Pulmonary artery endothelial cell (primary cell): Measurements from ENCODE around the gene GBGT1. TPM values are rescaled to one million over a fixed set of nuclear protein-coding genes. Genes with fewer than 3 reads are reported as not detected.

ENCODE experiments used
- DNase-seq: peaks from one replicate; pipeline ENCODE4 v3.0.0-alpha.2; 2011; ENCODE audit warnings: low read depth, low spot score
- total RNA-seq: library from RNA; depleted of rRNA; stranded (reverse); fragments of >200 nt; gene quantifications from 2 replicates; pipeline ENCODE4 v1.2.3, GENCODE V29; 2014

The GBGT1 gene
- total RNA-seq, 1 donor from 2014 or later = 17.3 TPM

DNA sequence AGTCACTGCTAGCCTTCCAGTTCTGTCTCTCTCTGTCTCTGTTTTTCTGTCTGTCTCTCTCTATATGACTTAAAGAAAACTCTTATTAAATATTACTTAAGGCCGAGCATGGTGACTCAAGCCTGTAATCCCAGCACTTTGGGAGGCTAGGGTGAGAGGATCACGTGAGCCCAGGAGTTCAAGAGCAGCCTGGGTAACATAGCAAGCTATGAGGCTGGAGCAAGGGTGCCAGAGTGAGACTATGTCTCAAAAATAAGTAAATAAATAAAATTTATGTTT lies 1.7 kb upstream of the GBGT1 start:
- no peak for DNase-seq

DNA sequence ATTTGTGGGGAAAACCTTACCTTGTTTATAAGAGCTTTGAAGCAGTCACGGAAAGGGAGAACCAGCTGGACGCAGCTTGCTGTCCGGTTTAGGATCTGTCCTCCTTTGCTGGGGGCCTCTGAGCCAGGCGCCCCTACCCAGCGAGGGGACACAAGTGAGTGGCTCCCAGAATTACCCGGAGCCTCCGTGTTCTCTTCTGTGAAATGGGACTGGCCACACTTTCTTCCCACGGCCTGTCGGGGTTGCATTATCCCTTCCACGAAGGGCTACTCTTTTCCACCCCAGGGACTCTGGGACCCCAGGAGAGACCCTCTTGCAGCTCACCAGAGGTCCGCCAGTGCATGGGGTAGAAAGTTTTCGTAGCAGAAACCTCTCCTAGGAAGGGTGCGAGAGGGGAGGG lies 477 bp upstream of the GBGT1 start:
- DNase-seq = no peak

DNA sequence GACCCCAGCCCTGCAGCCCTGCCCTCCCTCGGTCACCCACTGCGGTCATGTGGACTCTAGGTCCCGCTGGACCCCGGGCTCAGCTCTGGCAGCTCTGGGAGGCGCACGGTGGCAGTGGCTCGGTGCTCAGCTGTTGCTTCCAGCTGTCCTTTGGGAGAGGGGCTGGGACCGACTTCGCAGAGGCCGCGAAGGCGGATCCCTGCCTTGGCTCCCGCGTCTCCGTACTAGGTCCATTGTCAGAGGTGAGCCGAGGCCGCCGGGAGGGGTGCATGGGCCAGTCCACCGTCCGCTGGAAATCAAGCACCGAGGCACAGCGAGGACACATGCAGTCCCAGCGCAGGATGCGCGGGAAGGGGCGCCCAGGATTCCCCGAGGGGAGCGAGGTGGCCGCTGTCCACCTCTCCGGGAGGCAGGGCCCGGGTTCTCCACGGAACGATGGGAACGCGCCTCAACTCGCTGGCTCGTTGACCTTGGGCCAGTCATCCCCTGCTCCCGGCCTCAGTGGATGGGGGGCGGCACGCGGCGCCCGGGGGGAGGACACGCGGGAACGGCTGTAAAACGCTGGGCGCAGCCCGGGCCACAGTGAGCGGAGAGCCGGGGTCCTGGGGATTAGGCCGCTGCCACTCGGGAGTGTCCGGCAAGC lies 732 bp downstream of the GBGT1 start:
- no peak for DNase-seq

DNA sequence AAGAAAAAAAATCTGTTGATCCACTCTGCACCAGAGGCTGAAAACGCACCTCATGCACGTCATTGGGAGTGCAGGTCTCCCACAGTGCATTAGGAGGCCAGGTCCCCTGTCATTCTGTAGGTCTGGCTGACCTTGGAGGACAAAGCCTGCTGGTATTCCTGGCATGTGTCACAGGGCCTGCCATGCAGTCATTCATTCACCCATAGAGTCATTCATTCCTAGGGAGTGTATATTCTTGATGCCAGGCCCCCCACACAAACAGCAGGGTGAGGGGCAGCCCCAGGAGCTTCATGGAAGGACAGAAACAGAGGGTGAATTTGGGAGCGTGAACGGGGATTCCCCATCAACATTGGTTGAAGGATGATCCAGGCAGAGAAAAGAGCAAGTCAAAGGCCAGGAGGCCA lies 2.2 kb downstream of the GBGT1 start:
- DNase-seq = no peak

DNA sequence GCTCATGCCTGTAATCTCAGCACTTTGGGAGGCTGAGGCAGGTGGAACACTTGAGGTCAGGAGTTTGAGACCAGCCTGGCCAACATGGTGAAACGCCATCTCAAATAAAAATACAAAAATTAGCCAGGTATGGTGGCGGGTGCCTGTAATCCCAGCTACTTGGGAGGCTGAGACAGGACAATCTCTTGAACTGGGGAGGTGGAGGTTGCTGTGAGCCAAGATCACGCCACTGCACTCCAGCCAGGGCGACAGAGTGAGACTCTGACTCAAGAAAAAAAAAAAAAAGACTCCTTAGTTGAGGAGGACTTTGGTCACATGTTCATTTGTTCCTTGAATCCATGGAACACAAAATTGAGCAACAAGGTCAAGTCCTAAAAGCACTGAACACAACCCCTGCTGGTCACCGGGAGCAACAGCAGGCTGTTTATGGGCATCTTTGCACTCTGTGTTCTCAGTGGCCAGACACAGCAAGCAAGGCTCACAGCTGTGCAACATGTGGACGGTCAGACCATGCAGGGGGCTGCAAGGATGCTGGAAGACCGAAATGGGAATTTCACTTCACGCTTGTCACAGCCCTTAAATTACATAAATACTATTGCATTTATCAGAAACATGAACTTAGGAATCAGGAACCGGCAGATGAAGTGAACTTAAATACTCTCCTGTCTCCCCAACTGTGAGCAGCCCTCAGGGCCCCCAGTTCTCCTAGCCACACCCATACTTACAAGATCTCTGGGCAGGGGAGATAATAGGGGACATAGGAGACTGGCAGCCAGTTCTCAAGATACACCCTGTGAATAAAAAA lies 2.8 kb downstream of the GBGT1 start:
- DNase-seq = peak; percentile 35

DNA sequence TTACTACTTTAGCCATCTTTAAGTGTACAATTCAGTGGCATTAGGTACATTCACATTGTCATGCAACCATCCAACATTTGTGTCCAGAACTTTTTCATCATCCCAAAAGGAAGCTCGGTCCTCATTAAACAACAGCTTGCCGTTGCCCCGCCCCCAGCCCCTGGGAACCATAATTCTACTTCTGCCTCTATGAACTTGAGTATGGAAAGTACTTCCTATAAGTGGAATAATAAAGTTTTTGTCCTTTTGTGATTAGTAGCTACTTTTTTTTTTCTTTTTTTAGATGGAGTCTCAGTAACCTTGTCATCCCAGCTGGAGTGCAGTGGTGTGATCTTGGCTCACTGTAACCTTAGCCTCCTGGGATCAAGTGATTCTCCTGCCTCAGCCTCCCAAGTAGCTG lies 5.0 kb downstream of the GBGT1 start:
- DNase-seq = no peak

DNA sequence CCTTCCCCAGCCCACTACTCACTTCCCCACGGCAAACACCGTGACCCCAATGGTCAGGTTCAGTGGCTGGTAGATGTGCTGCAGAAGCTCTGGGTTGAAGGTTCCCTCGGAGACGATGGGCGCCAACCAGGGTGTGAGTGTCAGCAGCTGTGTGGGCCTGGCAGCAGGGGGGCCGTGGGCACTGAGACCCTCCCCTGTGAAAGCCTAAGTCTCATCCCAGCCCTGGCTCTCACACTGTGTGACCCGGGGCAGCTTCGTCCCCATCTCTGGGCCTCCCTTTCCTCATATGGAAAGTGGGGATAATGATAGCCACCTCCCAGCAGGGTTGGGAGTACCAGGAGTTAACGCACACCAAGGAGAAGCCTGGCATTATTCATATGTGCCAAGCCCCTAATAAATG lies 8.6 kb downstream of the GBGT1 start:
- DNase-seq = no peak

DNA sequence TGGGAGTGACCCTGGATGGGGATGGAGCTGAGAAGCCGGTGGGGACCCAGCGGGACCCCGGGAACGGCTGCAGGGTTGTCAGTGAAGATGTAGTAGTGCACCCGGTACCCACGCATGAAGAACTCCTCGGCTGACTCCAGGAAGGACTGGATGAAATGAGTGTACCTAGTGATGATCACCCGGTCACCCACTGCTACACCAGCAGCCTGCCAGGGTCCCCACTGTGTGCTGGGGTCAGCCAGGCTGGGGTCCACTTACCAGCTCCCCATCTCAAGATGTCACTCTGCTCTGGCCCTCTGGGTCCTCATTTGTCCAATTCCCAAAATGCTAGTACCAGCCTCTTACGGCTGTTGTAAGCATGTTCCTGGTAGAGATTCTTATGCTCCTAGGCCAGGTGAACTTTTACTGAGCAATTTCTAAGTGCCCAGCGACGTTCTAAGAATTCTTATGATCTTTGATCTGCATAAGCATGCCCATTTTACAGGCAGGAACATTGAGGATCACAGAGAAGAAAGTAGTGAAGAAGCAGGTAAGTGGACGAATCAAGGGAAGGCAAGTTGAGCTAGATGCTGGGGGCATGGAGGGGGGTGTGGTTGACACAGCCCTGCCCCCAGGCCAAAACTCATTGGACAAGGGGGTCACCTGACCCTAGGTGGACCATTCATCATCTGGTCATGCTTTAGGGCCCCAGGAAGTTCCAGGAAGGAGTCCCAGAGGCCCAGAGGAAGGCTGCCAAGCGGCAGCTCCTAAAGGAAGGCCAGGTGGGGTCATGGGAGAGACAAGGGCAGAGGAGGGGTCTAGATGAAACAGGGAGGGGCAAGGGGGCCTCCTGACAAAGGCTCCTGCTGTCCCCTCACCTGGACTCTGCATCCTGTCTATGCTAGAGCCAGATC lies 9.4 kb downstream of the GBGT1 start:
- DNase-seq = no peak

DNA sequence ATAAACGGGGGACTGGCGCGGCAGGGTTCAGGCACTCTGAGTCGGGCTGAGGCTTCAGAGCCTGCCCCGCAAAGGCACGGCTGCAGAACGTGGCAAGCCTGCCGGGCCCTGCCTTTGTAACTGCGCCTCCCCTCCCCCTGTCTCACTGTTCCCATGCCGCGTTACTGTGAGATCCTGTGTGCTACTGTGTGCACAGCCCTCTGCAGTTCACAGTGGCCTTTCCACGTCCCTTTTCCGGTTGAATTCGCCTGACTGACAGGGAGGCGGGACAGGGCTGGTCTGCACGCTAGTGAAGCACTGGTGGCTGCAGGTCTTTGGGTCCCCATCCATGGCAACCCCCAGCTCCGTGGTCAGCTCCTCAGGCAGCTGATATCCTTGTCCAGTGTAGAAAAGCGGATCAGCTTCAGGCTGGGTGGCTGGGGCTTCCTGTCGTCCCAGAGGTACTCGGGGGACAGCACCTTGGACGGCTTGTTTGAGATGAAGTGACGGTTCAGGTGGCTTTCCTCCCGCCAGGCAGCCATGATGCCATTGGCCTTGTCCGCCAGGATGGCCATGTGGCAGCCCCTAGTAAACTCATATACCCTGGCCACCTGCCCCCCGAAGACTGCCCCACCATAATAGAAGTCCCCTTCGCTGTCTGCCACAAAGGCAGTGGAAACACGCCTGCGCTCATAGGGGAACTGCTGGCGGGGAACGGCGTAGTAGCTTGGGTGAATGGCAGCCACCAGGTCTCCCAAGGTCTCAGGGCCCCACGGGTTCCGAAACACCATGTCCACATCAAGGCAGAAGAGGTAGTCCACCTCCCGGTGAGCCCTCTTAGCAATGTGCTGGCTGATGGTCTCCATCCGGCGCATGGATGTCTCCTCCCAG lies 10.3 kb downstream of the GBGT1 start:
- no peak for DNase-seq

DNA sequence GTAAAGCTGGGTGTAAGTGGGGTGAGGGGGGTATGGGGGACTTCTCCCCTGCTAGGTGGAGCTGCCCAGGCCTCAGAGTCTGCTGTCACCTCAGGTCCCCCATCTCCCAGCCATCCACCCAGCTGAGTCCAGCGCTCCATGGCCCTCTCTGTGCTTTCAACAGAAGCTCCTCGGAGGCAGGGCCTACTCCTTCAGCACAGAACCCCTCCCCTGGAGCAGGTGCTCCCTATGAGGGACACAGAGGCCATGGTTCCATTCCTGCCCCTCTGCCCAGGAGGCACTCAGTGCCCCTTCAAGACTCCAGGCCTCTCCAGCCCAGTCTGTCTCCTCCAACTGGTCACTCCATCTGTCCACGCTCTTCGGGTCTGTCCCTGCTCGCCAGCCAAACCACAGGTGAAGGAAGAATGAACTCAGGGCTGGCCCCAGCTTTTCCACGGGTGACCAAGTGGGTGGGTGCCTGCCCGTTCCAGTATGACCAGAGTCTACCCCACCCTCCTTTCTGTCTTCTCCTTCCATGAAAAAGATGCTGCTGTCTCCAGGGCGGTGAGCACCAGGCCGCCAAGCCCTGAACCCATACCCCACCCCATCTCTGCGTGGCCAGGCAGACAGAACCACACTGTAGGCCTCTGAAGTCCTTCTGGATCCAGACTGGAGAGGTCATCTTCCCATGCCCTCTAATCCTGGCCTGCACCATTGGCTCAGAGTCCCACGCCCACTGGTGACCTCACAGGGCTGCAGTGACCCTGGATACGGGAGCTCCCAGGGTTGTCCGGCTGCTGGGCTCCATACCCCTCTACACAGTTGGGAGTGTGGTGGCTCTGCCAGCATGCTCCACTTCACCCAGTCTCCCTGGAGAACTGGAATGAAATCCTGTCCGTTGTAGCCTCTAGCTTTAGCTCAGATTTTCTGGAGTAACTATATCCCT lies 11.9 kb downstream of the GBGT1 start:
- no peak for DNase-seq

DNA sequence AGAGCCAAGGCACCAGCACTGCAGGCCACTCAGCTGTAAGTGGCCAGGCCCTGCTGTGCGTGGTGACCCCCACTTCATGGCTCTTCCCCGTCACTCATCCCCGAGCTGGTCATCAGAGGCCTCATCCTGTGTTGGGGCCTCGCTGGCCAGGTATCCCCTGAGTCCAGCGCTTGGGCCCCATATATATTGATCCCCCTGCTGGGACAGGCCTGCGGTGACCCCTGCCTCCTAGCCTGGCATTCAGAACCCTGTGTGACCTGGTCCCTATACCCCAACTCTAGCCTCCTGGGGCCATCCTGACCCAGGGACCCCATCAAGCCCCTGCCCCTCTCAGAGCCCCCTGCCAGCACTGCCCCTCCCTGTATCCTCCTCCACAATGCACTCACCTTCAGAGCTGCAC lies 12.7 kb downstream of the GBGT1 start:
- no peak for DNase-seq

DNA sequence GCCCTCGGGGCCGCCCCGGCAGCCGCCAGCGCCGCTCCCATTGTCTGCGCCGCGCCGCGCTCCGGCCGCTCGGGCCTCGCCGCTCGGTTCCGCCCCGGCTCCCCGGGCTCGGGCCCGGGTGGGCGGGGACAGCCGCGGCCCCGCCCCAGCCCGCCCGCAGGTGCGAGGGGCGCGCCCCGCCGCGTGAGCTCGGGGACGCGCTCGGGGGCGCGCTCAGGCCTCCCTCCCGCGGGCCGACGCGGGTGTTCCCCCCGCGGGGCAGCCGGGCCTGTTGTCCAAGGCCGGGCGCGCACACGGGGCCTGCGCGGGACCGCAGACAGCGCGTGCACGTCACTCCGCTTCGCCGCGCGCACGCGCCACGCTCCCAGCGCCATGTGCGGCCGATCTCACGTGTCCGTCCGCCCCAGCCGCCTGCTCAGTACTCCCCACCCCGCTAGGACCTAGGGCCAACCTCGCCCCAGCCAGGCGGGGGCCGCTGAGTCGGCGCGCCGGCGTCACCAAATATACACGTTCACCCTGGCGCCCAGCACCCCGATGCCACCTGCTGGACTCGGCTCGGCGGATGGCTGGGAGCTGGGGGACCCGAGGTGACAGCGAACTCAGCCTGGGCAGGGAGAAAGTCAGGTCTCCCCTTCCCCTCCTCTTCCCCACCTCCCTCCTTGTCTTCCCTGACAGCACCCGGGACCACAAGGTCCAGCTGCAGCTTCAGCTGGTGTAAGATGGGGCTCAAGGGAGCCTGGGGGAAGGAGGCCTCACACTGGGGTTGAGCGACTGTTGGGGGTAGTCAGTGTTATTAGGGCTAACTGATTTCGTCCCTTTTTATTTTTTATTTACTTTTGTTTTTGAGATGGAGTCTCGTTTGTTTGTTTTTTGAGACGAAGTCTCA lies 14.3 kb downstream of the GBGT1 start:
- peak; percentile 71 for DNase-seq

DNA sequence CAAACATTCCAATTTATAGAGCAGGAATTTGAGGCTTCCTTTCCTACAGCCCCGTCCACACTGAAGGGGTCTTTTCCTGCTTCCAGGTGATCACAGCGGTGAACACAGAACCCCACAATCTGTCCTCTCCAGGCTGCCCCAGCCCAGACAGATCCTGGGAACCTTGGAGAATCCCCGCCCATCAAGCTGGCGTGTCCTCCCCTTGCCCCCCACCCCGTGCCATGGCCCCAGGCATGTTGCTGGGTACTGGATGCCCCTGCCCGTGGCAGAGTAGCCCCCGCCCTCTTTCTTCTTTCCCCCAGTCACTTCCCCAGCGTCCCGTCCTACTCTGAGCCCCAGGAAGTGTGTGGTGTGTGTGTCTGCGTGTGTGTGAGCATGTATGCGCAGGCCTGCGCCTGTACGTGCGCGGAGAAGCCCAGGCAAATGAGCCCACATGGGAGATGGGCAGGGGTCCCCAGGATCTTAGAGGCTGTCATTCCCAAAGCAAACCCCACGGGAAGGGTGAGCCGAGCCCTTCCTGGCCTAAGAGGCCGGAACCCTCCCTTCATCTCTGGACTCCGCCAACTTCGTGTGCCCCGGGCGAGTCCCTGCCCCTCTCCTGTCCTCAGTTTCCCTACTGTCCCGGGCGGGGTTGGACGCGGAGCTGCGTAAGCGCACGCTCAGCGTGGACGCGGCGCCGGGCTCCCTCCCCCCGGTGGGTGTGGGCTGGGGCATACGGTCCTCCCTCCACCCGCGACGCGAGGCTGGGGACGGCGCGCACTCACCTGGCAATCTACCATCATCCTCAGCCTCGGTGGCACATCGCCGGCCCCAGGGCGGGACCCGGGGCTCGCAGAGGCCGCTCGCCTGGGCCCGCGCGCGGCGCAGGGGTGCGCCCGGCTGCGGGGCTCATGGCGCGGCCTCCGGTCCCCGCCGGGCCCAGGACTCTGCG lies 15.2 kb downstream of the GBGT1 start:
- DNase-seq = no peak

DNA sequence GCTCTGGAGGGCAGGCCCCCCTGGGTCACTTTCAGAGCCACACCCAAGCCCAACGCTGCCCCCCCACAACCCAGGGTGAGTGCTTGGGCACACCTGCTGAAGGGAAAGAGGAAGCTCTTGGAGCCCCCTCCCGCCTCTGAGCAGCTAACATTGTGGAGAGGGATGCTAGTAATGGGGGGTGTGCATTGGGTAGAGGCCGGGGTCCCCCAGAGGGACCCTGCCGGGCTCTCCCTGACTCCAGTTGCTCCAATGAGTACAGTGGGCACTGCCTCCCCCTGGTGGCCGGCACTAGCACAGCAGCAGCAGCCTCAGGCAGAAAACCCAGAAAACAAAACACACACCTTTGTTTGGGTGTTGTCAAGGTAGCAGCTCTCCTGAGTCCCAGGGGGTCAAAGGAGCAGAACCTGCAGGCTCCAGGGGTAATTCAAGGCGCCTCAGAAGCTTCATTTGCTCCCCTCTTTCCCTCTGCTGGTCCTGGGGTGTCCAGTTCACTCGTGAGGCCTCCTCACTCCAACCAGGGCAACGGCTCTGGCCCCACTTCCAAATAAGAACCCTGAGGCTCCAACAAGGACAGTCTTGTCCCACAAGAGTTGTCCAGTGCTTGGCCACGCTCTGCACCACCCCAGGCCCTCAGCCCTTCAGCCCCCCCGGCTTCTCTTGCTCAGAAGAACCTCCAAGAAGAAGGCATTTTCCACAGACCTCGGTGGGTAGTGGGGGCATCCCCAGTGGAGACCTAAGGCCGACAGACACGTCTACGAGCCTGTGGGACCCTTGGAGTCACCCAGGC lies 16.1 kb downstream of the GBGT1 start:
- no peak for DNase-seq

DNA sequence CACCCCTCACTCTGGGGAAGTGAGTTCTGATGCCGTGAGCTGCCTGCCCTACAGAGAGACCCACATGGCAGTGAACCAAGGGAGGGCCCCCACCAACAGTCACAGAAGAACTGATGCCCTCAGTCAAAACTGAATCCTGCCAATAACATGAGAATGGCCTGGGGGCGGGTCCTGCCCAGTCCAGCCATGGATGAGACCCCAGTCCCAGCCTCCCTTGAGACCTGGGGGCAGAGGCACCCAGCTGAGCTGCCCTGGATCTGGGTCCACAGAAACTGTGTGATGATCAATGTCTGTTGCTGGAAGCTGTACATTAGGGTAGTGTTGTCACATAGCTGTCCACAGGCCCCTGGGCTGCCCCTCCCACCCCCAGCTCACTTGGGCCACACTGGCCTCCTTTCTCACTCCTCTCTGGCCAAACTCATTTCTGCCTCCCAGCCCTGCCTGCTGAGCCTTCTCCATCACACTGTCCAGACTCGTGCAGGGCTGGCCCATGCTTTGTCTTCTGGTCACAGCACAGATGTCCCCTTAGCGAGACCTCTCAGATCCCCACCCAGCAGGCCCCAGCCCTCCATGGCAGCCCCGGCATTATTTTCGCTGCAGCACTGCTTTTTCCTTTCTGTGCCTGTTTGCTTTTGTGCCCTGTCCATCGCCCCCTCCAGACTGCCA lies 16.8 kb downstream of the GBGT1 start:
- no peak for DNase-seq

DNA sequence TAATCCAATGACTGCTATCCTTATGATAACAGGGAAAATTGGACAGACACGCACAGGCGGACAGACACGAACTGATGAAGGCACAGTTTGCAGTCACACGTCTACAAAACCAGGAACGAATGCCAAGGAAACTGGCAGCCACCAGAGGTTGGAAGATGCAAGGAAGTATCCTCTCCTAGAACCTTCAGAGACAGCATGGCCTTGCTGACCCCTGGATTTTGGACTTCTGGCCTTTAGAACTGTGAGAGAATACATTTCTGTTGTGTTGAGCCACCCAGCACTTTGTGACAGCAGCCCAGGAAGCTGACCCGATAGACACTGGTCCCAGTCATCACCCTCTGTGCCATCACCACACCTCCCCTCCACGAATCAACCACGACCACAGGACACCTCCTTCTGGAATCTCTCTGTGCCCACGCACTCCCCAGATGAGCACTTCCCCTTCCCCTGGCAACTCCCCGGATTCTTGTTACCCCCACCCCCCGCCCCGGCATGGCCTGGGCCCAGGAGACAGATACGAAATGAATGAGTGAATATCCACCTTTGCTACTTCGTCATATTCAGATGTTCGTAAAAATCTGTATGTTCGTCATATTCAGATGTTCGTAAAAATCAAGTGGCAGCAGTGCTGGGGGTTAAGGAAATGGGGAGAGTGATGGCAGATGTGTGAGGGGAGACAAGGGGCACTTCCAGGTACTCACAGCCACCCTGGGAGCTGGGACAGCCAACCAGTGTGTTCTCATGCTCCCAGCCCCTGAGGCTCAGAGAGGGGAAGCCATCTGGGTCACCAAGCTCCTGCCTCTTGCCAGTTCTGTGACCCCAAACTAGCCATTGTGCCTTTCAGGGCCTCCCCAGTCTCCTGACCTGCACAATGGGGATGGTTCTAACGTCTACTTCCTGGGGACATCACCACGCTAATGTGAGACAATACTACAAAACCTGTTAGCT lies 18.5 kb downstream of the GBGT1 start:
- DNase-seq = no peak
